Neuronal stem cell (in vitro differentiated cells): ENCODE measurements around the gene GXYLT2.
A peak's percentile ranks its signal among the peaks of the same experiment; 100 is the strongest.

Experiments used
- DNase-seq: peaks from one replicate; pipeline ENCODE4 v3.0.0-alpha.2; 2013; ENCODE audit warnings: low spot score
- H2AFZ ChIP-seq: one replicate; pipeline ENCODE4 v1.6.1; 2013; ENCODE audit warnings: mild to moderate bottlenecking, low read length, inconsistent platforms
- H2AK5ac ChIP-seq: 2 replicates; pipeline ENCODE4 v1.6.1; 2013; ENCODE audit warnings: low read depth, mild to moderate bottlenecking, inconsistent platforms, low read length, moderate library complexity, mixed read lengths
- H2BK120ac ChIP-seq: 2 replicates; pipeline ENCODE4 v1.6.1; 2013; ENCODE audit warnings: low read depth, mild to moderate bottlenecking, inconsistent platforms, low read length, moderate library complexity, mixed read lengths
- H2BK12ac ChIP-seq: one replicate; pipeline ENCODE4 v1.6.1; 2013; ENCODE audit warnings: low read length, inconsistent platforms
- H2BK15ac ChIP-seq: 2 replicates; pipeline ENCODE4 v1.6.1; 2013; ENCODE audit warnings: mild to moderate bottlenecking, low read length, inconsistent platforms, mixed read lengths
- H2BK5ac ChIP-seq: one replicate; pipeline ENCODE4 v1.6.1; 2013; ENCODE audit warnings: inconsistent platforms, mild to moderate bottlenecking, low read length, moderate library complexity
- H3K14ac ChIP-seq: one replicate; pipeline ENCODE4 v1.6.1; 2013; ENCODE audit warnings: low read length, inconsistent platforms
- H3K18ac ChIP-seq: 2 replicates; pipeline ENCODE4 v1.6.1; 2013; ENCODE audit warnings: low read length, inconsistent platforms
- H3K23ac ChIP-seq: 2 replicates; pipeline ENCODE4 v1.6.1; 2013; ENCODE audit warnings: low read depth, mild to moderate bottlenecking, mixed read lengths, low read length, inconsistent platforms; ENCODE audit not compliant: poor library complexity
- H3K27ac ChIP-seq: replicated peaks from 3 replicates; pipeline ENCODE4 v1.5.1; 2013; ENCODE audit warnings: low read length, inconsistent platforms
- H3K27me3 ChIP-seq, 3 experiments: 2 replicates each; pipeline ENCODE4 v1.6.1; 2013; ENCODE audit warnings: low read length in 3 of 3, mild to moderate bottlenecking in 2 of 3, inconsistent platforms in 1 of 3, low read depth in 1 of 3, mixed read lengths in 1 of 3, moderate library complexity in 1 of 3; ENCODE audit not compliant: control insufficient read depth in 3 of 3, insufficient read depth in 3 of 3
- H3K36me3 ChIP-seq, 2 donors: replicated peaks in 1 of 2; 2 replicates each; pipeline ENCODE4 v1.6.1; 2013; ENCODE audit warnings: low read length in 2 of 2; ENCODE audit not compliant: control insufficient read depth in 2 of 2, insufficient read depth in 2 of 2
- H3K4ac ChIP-seq: 2 replicates; pipeline ENCODE4 v1.6.1; 2013; ENCODE audit warnings: inconsistent platforms, mild to moderate bottlenecking, low read length, moderate library complexity
- H3K4me1 ChIP-seq, 2 donors: 1 replicate in 1 of 2; 2 replicates in 1 of 2; pipeline ENCODE4 v1.6.1; 2013; ENCODE audit warnings: low read length in 2 of 2, low read depth in 1 of 2; ENCODE audit not compliant: control insufficient read depth in 2 of 2, insufficient read depth in 1 of 2
- H3K4me2 ChIP-seq: one replicate; pipeline ENCODE4 v1.6.1; 2013; ENCODE audit warnings: mild to moderate bottlenecking, low read length, inconsistent platforms; ENCODE audit not compliant: insufficient read depth, poor library complexity, severe bottlenecking
- H3K4me3 ChIP-seq, 2 donors: 2 replicates each; pipeline ENCODE4 v1.5.1; 2013; ENCODE audit warnings: low read length in 2 of 2, mild to moderate bottlenecking in 2 of 2, inconsistent platforms in 1 of 2, moderate library complexity in 1 of 2
- H3K79me1 ChIP-seq: one replicate; pipeline ENCODE4 v1.6.1; 2013; ENCODE audit warnings: low read depth, mild to moderate bottlenecking, inconsistent platforms, low read length, moderate library complexity
- H3K9ac ChIP-seq: one replicate; pipeline ENCODE4 v1.6.1; 2013; ENCODE audit warnings: mild to moderate bottlenecking, low read depth, low read length, inconsistent platforms; ENCODE audit not compliant: poor library complexity
- H3K9me3 ChIP-seq, 2 donors: replicated peaks in 1 of 2; 2 replicates each; pipeline versions ENCODE3 to v1.6.1; 2013; ENCODE audit warnings: low read length in 2 of 2, mild to moderate bottlenecking in 2 of 2, inconsistent platforms in 1 of 2, low read depth in 1 of 2, mixed read lengths in 1 of 2, moderate library complexity in 1 of 2; ENCODE audit not compliant: control insufficient read depth in 2 of 2, insufficient read depth in 1 of 2
- H4K8ac ChIP-seq: one replicate; pipeline ENCODE4 v1.6.1; 2013; ENCODE audit warnings: low read depth, mild to moderate bottlenecking, inconsistent platforms, low read length, moderate library complexity
- H4K91ac ChIP-seq: one replicate; pipeline ENCODE4 v1.6.1; 2013; ENCODE audit warnings: low read length, low read depth, mild to moderate bottlenecking, inconsistent platforms; ENCODE audit not compliant: poor library complexity
- WGBS, 2 donors: extraction: QIAGEN DNeasy Blood & Tissue Kit; methylation state at CpG; one replicate each; pipeline ENCODE4 v1.1.7; 2013; ENCODE audit warnings: missing lambda C conversion rate in 2 of 2, mixed read lengths in 1 of 2; ENCODE audit not compliant: insufficient read length in 2 of 2, insufficient replicate concordance in 1 of 2; ENCODE audit errors: extremely low coverage in 2 of 2; 5-methylcytosine and 5-hydroxymethylcytosine counted together

The GXYLT2 gene

GRCh38 chr3:72904163-72904562, 16.3 kb downstream of the GXYLT2 start:
- Histone ChIP-seq H4K8ac (no peak overlapping the region), H3K27ac (no peak overlapping the region), H2BK12ac (no peak overlapping the region), H3K14ac (no peak overlapping the region), H2BK15ac (no peak overlapping the region), H2AK5ac (no peak overlapping the region), H3K4me1 (peaks cover 0 to 3% of the 10 kb centered on the region in 2 donors), H3K4me2 (no peak overlapping the region), H3K9ac (no peak overlapping the region), H3K23ac (no peak overlapping the region), H3K9me3 (peaks cover 0 to 4% of the 10 kb centered on the region in 2 donors), H3K79me1 (no peaks in the 10 kb centered on the region), H3K4ac (no peak overlapping the region), H2AFZ (no peak overlapping the region), H3K36me3 (no peaks in the 10 kb centered on the region), H3K4me3 (no peak overlapping the region), H2BK5ac (no peak overlapping the region), H4K91ac (no peak overlapping the region), H2BK120ac (no peak overlapping the region), H3K27me3 (peaks cover 0 to 83% (median 0%) of the 10 kb centered on the region in 3 experiments), H3K18ac (no peak overlapping the region)
- DNase-seq, result no peak
- no CpG with 5 or more reads among the region's 2 CpGs for WGBS, 2 donors

DNA sequence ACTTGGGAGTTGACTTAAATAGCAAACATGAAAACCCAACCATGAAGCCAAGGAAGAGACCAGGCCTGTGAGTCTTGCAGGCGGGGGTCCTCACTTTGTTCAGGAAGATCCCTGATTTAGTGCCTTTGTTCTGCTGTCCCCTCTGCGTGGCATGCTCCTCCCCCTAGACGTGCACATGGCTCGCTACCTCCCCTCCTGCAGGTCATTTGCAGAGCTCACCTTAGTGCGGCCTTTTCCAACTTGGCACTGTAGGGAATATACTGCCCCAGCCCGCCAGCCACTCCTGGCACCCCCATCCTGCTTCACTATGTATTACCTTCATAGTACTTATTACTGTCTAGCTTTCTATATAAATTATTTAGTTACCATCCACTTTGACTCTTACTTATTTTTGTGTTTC, 18.3 kb downstream of the GXYLT2 start:
- Histone ChIP-seq H3K9me3 (peaks cover 0 to 4% of the 10 kb centered on the region in 2 donors), H3K23ac (peak overlapping the region; percentile 71), H3K36me3 (no peaks in the 10 kb centered on the region), H3K4me1 (peaks cover 0 to 3% of the 10 kb centered on the region in 2 donors), H3K79me1 (no peaks in the 10 kb centered on the region), H2BK120ac (no peak overlapping the region), H3K27ac (no peak overlapping the region), H3K18ac (no peak overlapping the region), H4K91ac (peak overlapping the region; percentile 25), H2AFZ (no peak overlapping the region), H3K14ac (no peak overlapping the region), H3K4me2 (no peak overlapping the region), H3K9ac (no peak overlapping the region), H3K4ac (no peak overlapping the region), H2BK12ac (no peak overlapping the region), H3K4me3 (no peak overlapping the region), H2AK5ac (no peak overlapping the region), H2BK15ac (no peak overlapping the region), H3K27me3 (peaks cover 0 to 88% (median 0%) of the 10 kb centered on the region in 3 experiments), H2BK5ac (no peak overlapping the region), H4K8ac (no peak overlapping the region)
- WGBS, 2 donors, result no CpG with 5 or more reads among the region's 6 CpGs
- DNase-seq, result no peak

DNA sequence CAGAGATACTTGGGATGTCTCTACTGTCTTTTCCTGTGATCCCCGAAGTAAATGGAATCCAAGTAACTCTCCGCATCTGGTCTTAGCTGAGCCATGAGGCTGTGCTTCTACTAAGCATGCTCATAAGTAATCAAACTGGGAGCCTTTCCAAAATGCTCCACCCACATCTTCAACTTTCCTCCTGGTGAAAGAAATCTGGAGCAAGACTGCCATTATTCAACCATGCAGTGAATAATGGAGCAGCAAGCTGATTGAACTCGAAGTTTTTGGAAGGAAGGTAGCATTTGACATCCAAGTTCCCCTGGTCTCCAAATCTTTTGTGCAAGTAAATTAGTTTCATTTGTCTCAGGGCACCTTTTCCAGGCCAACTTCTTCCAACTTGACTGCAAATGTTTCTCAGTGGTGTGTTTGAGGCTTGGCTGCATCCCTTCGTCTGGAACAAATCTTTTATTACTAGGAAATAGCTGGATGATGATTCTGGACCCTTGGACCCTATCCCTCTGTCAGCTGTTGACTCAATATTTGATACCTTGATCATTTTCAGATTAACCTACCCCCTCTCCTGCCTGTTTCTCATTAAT, 19.4 kb downstream of the GXYLT2 start:
- no peak for DNase-seq
- no peak overlapping the region for H2BK15ac ChIP-seq
- no peak overlapping the region for H4K8ac ChIP-seq
- no peak overlapping the region for H2BK5ac ChIP-seq
- H3K79me1 ChIP-seq, result no peaks in the 10 kb centered on the region
- H2AFZ ChIP-seq, result no peak overlapping the region
- H2BK120ac ChIP-seq, result no peak overlapping the region
- H3K23ac ChIP-seq, result no peak overlapping the region
- no peak overlapping the region for H2AK5ac ChIP-seq
- no peak overlapping the region for H3K9ac ChIP-seq
- no peak overlapping the region for H4K91ac ChIP-seq
- no peak overlapping the region for H2BK12ac ChIP-seq
- H3K18ac ChIP-seq, result no peak overlapping the region
- H3K36me3 ChIP-seq, result no peaks in the 10 kb centered on the region
- H3K4me1 ChIP-seq, result peaks cover 0 to 3% of the 10 kb centered on the region in 2 donors
- H3K4me3 ChIP-seq, result no peak overlapping the region
- no peak overlapping the region for H3K27ac ChIP-seq
- no peak overlapping the region for H3K4me2 ChIP-seq
- H3K14ac ChIP-seq, result no peak overlapping the region
- H3K4ac ChIP-seq, result no peak overlapping the region
- peaks cover 0 to 92% (median 0%) of the 10 kb centered on the region in 3 experiments for H3K27me3 ChIP-seq
- no CpG with 5 or more reads among the region's 4 CpGs for WGBS, 2 donors
- H3K9me3 ChIP-seq, result no peaks in the 10 kb centered on the region

DNA sequence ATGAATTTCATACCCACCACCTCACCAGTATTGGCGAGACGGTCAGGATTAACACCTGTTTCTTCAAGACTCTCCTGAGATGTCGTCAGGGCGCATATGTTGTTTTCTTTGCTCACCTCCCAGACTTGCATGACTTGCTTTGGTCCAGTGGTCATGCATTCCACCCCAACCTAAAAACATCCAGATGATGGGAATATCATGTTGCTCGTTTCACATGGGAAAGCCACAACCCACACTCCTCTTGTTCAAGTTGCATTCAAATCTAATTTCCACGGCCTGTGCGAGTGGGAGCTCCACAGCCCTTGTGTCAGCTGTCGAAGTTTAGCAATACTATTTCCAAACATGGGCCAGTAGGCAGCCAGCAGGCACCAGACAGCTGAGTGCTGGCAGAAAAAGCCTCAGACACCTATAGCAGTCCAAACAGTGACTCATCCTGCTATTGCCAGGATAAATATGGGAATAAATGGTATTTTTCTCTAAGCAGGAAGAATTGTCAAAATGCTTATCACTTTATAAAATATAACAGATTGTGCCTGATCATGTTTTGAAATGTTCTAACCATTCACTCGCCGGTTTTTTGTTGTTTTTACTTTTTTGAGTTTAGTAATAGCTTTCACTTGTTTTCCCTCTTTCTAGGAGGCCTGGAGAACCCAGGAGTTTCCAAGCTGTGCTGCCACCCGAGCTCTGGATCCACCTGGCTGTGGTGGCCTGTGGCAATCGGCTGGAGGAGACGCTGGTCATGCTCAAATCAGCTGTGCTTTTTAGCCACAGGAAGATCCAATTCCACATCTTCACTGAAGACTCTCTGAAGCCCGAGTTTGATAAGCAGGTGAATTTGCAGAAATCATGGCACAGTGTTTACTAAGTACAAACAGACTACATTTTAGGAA, 20.1 kb downstream of the GXYLT2 start:
- Histone ChIP-seq H3K23ac (no peak overlapping the region), H2BK12ac (no peak overlapping the region), H4K8ac (no peak overlapping the region), H2BK5ac (no peak overlapping the region), H2AK5ac (no peak overlapping the region), H3K4me1 (peaks cover 0 to 3% of the 10 kb centered on the region in 2 donors), H4K91ac (no peak overlapping the region), H2AFZ (no peak overlapping the region), H3K27me3 (peaks cover 0 to 90% (median 0%) of the 10 kb centered on the region in 3 experiments), H3K4ac (no peak overlapping the region), H3K27ac (no peak overlapping the region), H3K36me3 (no peaks in the 10 kb centered on the region), H3K79me1 (no peaks in the 10 kb centered on the region), H3K18ac (no peak overlapping the region), H3K14ac (no peak overlapping the region), H3K4me2 (no peak overlapping the region), H2BK15ac (no peak overlapping the region), H3K4me3 (no peak overlapping the region), H2BK120ac (no peak overlapping the region), H3K9ac (no peak overlapping the region), H3K9me3 (no peaks in the 10 kb centered on the region)
- DNase-seq, result no peak
- no CpG with 5 or more reads among the region's 14 CpGs for WGBS, 2 donors
